SK-N-SH treated with all-trans-retinoic acid at 6 μM for 48 hours (cell line): ENCODE measurements around the gene TFEB.

Experiments
- ATAC-seq: fragments of 200-7000 bp; cut with Tn5 transposase; 3 replicates; pipeline ENCODE4 v1.9.1; 2020; ENCODE audit warnings: mild to moderate bottlenecking, moderate library complexity
- ARNTL ChIP-seq: fragments of 450-650 bp; formaldehyde crosslinking; IDR thresholded peaks from 2 replicates; pipeline ENCODE4 v1.5.0; 2020; ENCODE audit warnings: low read depth, mild to moderate bottlenecking, moderate library complexity, borderline replicate concordance
- BACH2 ChIP-seq: fragments of 250-450 bp; sonication (Bioruptor Pico); IDR thresholded peaks from 2 replicates; pipeline ENCODE4 v1.9.0; 2021; ENCODE audit warnings: mild to moderate bottlenecking, borderline replicate concordance
- CREB5 ChIP-seq: fragments of 250-450 bp; sonication (Bioruptor Pico); IDR thresholded peaks from 2 replicates; pipeline ENCODE4 v1.5.1; 2020; ENCODE audit warnings: low read depth, mild to moderate bottlenecking, moderate library complexity
- CSDC2 ChIP-seq: fragments of 250-450 bp; sonication (Bioruptor Pico); IDR thresholded peaks from 2 replicates; pipeline ENCODE4 v1.5.0; 2020; ENCODE audit warnings: mild to moderate bottlenecking, moderate library complexity
- CSRNP3 ChIP-seq: fragments of 250-450 bp; sonication (Bioruptor Pico); IDR thresholded peaks from 2 replicates; pipeline ENCODE4 v1.5.1; 2021; ENCODE audit warnings: mild to moderate bottlenecking, moderate library complexity
- ESRRG ChIP-seq: fragments of 250-450 bp; sonication (Bioruptor Pico); IDR thresholded peaks from 2 replicates; pipeline ENCODE4 v1.6.1; 2021; ENCODE audit warnings: mild to moderate bottlenecking
- GLIS3 ChIP-seq: fragments of 250-450 bp; sonication (Bioruptor Pico); IDR thresholded peaks from 2 replicates; pipeline ENCODE4 v1.5.0; 2020; ENCODE audit warnings: mild to moderate bottlenecking, moderate library complexity
- ISL1 ChIP-seq: fragments of 250-450 bp; sonication (Bioruptor Pico); IDR thresholded peaks from 2 replicates; pipeline ENCODE4 v2.1.2; 2022; ENCODE audit warnings: mild to moderate bottlenecking, moderate library complexity
- OSR1 ChIP-seq: fragments of 250-450 bp; sonication (Bioruptor Pico); IDR thresholded peaks from 2 replicates; pipeline ENCODE4 v1.8.0; 2022; ENCODE audit warnings: moderate library complexity, mild to moderate bottlenecking, inconsistent platforms
- POU6F1 ChIP-seq: fragments of 250-450 bp; sonication (Bioruptor Pico); IDR thresholded peaks from 2 replicates; pipeline ENCODE4 v1.8.0; 2021; ENCODE audit warnings: low read depth, mild to moderate bottlenecking, moderate library complexity, borderline replicate concordance
- PPARA ChIP-seq: fragments of 250-450 bp; sonication (Bioruptor Pico); IDR thresholded peaks from 2 replicates; pipeline ENCODE4 v1.5.0; 2020; ENCODE audit warnings: mild to moderate bottlenecking, borderline replicate concordance
- RARB ChIP-seq: fragments of 250-450 bp; sonication (Bioruptor Pico); IDR thresholded peaks from 2 replicates; pipeline ENCODE4 v1.8.0; 2021; ENCODE audit warnings: mild to moderate bottlenecking, moderate library complexity
- SNAI2 ChIP-seq: fragments of 250-450 bp; sonication (Bioruptor Pico); IDR thresholded peaks from 2 replicates; pipeline ENCODE4 v1.5.0; 2020; ENCODE audit warnings: mild to moderate bottlenecking, moderate library complexity
- TCF4 ChIP-seq: fragments of 250-450 bp; sonication (Bioruptor Pico); IDR thresholded peaks from 2 replicates; pipeline ENCODE4 v1.8.0; 2021; ENCODE audit warnings: mild to moderate bottlenecking, moderate library complexity, borderline replicate concordance
- TOX ChIP-seq: fragments of 250-450 bp; sonication (Bioruptor Pico); IDR thresholded peaks from 2 replicates; pipeline ENCODE4 v1.8.0; 2021; ENCODE audit warnings: mild to moderate bottlenecking, moderate library complexity, borderline replicate concordance
- ZC3H10 ChIP-seq: fragments of 250-450 bp; sonication (Bioruptor Pico); IDR thresholded peaks from 2 replicates; pipeline ENCODE4 v1.5.1; 2021; ENCODE audit warnings: mild to moderate bottlenecking, moderate library complexity
- ZFP3 ChIP-seq: fragments of 250-450 bp; sonication (Bioruptor Pico); IDR thresholded peaks from 2 replicates; pipeline ENCODE4 v1.5.0; 2020; ENCODE audit warnings: mild to moderate bottlenecking, moderate library complexity
- ZFP30 ChIP-seq: fragments of 450-650 bp; formaldehyde crosslinking; IDR thresholded peaks from 2 replicates; pipeline ENCODE4 v1.5.0; 2022; ENCODE audit warnings: mild to moderate bottlenecking, moderate library complexity
- ZNF565 ChIP-seq: fragments of 450-650 bp; formaldehyde crosslinking; conservative IDR thresholded peaks from 2 replicates; pipeline ENCODE4 v1.5.0; 2020; ENCODE audit warnings: low read depth, mild to moderate bottlenecking, moderate library complexity
- ZNF70 ChIP-seq: fragments of 450-650 bp; formaldehyde crosslinking; IDR thresholded peaks from 2 replicates; pipeline ENCODE4 v1.5.0; 2020; ENCODE audit warnings: mild to moderate bottlenecking, moderate library complexity
- ZNF8 ChIP-seq: fragments of 450-650 bp; formaldehyde crosslinking; IDR thresholded peaks from 2 replicates; pipeline ENCODE4 v1.5.0; 2020; ENCODE audit warnings: mild to moderate bottlenecking, moderate library complexity
- TF ChIP-seq, protein P1 (sequence below): fragments of 250-450 bp; sonication (Bioruptor Pico); IDR thresholded peaks from 2 replicates; pipeline ENCODE4 v1.5.0; 2020; ENCODE audit warnings: mild to moderate bottlenecking, moderate library complexity
- TF ChIP-seq, protein P2 (sequence below): fragments of 250-450 bp; sonication (Bioruptor Pico); IDR thresholded peaks from 2 replicates; pipeline ENCODE4 v1.8.0; 2020; ENCODE audit warnings: mild to moderate bottlenecking, moderate library complexity, borderline replicate concordance

Gene TFEB

GRCh38 chr6:41769376-41769775, 34.0 kb upstream of the TFEB start (continued):
- no peak for TF ChIP-seq TOX
- TF ChIP-seq, all 23 proteins: peak for 0

DNA sequence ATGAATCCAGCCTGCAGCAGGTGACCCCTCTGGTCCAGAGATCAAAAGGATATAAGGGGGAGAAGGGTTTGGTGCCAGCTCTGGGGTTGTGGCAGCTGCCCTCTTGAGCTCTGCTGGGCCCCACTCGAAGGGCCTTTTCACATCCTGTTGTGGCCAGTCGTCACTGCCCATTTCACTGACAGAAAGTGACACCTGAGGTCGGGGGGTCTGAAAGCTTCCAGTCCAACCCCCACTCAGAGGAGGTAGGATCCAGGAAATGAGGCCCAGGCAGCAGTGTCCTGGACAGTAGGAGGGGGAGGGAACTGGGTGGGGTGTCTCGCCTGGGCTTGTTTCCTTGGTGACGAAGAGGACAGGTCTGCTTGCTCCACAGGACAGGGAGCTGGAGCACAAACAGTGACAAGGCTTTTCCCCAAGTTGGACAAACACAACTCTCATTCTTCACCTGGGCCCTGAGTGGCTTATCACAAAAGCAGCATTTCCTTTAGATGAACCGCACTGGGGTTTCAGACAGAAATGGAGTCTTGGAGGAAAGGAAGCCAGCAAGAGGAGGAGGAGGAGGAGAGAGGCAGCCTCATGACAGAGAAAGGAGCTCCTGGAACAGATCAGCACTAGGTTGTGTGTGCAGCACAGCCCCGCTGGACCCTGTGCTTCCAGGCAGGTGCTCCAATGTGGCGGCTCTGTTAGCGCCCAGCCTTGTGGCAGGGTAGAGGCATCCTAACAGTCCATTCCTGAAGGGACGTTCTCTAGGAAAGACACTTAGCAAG, 33.3 kb upstream of the TFEB start:
- TF ChIP-seq ZNF565 (CRISPR knock-in tag) (no peak), TOX (no peak), CSDC2 (CRISPR knock-in tag) (no peak), TCF4 (no peak), ESRRG (CRISPR knock-in tag) (no peak), ZFP3 (CRISPR knock-in tag) (no peak), POU6F1 (CRISPR knock-in tag) (no peak), OSR1 (CRISPR knock-in tag) (no peak), RARB (CRISPR knock-in tag) (no peak), PPARA (CRISPR knock-in tag) (no peak)
- TF ChIP-seq, protein P1, sequence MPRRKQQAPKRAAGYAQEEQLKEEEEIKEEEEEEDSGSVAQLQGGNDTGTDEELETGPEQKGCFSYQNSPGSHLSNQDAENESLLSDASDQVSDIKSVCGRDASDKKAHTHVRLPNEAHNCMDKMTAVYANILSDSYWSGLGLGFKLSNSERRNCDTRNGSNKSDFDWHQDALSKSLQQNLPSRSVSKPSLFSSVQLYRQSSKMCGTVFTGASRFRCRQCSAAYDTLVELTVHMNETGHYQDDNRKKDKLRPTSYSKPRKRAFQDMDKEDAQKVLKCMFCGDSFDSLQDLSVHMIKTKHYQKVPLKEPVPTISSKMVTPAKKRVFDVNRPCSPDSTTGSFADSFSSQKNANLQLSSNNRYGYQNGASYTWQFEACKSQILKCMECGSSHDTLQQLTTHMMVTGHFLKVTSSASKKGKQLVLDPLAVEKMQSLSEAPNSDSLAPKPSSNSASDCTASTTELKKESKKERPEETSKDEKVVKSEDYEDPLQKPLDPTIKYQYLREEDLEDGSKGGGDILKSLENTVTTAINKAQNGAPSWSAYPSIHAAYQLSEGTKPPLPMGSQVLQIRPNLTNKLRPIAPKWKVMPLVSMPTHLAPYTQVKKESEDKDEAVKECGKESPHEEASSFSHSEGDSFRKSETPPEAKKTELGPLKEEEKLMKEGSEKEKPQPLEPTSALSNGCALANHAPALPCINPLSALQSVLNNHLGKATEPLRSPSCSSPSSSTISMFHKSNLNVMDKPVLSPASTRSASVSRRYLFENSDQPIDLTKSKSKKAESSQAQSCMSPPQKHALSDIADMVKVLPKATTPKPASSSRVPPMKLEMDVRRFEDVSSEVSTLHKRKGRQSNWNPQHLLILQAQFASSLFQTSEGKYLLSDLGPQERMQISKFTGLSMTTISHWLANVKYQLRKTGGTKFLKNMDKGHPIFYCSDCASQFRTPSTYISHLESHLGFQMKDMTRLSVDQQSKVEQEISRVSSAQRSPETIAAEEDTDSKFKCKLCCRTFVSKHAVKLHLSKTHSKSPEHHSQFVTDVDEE (CRISPR knock-in tag), result no peak
- TF ChIP-seq, protein P2, sequence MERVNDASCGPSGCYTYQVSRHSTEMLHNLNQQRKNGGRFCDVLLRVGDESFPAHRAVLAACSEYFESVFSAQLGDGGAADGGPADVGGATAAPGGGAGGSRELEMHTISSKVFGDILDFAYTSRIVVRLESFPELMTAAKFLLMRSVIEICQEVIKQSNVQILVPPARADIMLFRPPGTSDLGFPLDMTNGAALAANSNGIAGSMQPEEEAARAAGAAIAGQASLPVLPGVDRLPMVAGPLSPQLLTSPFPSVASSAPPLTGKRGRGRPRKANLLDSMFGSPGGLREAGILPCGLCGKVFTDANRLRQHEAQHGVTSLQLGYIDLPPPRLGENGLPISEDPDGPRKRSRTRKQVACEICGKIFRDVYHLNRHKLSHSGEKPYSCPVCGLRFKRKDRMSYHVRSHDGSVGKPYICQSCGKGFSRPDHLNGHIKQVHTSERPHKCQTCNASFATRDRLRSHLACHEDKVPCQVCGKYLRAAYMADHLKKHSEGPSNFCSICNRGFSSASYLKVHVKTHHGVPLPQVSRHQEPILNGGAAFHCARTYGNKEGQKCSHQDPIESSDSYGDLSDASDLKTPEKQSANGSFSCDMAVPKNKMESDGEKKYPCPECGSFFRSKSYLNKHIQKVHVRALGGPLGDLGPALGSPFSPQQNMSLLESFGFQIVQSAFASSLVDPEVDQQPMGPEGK (CRISPR knock-in tag), result no peak
- ATAC-seq, result peak; percentile 19; the same call in 2 of the 3 replicates

DNA sequence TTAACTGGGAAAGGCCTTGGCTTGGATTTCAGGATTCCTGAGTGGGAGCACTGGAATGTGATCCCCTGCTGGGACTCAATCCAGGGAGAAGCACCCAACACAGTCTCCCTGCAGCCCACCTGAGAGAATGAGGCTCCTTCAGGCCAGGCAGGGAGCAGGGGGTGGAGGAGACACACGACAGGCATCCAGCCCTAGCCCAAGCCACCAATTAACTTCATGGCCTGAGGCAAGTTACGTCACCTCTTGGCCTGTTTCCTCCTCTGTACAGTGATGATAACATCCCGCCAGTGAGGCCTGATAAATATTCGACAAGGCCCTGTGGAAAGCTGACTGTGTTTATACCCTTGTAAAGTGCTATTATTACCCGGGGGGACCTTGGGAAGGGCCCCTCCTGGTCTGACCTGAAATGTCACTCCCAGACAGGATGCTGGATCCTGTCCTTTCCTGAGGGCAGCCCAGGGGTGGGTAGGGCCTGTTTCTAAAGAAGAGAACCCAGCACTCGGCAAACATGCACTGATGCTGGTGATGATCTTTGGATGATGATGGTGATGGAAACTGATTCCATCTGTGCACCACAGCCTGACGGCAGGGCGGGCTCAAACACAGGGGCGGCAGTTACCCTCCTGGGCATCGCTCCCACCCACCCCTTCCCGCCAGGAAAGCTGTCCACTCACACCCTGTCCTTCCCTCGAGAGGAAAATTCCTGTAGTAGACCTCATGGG, 31.9 kb upstream of the TFEB start:
- peak; percentile 64 for ATAC-seq
- TF ChIP-seq ZNF565 (CRISPR knock-in tag), result no peak
- no peak for TF ChIP-seq CSDC2 (CRISPR knock-in tag)
- no peak for TF ChIP-seq ARNTL (CRISPR knock-in tag)
- 0 out of 2 replicates have a peak, but pooled peaks have one; percentile 17 for TF ChIP-seq CREB5 (CRISPR knock-in tag)
- TF ChIP-seq RARB (CRISPR knock-in tag), result no peak
- TF ChIP-seq ZFP30 (CRISPR knock-in tag), result no peak
- TF ChIP-seq ISL1 (CRISPR knock-in tag), result 0 out of 2 replicates have a peak, but pooled peaks have one; percentile 36
- TF ChIP-seq BACH2, result no peak
- TF ChIP-seq ESRRG (CRISPR knock-in tag), result 0 out of 2 replicates have a peak, but pooled peaks have one; percentile 9
- TF ChIP-seq ZNF8, result no peak
- no peak for TF ChIP-seq GLIS3 (CRISPR knock-in tag)
- no peak for TF ChIP-seq PPARA (CRISPR knock-in tag)
- TF ChIP-seq, protein P2 (CRISPR knock-in tag), result no peak
- no peak for TF ChIP-seq OSR1 (CRISPR knock-in tag)
- 0 out of 2 replicates have a peak, but pooled peaks have one; percentile 16 for TF ChIP-seq SNAI2
- TF ChIP-seq ZNF70 (CRISPR knock-in tag), result no peak
- no peak for TF ChIP-seq ZC3H10 (CRISPR knock-in tag)
- TF ChIP-seq TCF4, result 0 out of 2 replicates have a peak, but pooled peaks have one; percentile 47
- TF ChIP-seq POU6F1 (CRISPR knock-in tag), result no peak
- no peak for TF ChIP-seq ZFP3 (CRISPR knock-in tag)
- no peak for TF ChIP-seq CSRNP3 (CRISPR knock-in tag)
